Neural cell (in vitro differentiated cells): ENCODE data around the gene TAF11L2.
A peak's percentile ranks its signal among the peaks of the same experiment; 100 is the strongest.

Experiments
- EP300 ChIP-seq: fragments of 450-650 bp; conservative IDR thresholded peaks from 2 replicates; pipeline ENCODE4 v1.6.1; 2014; ENCODE audit warnings: antibody characterized with exemption, mild to moderate bottlenecking, moderate library complexity; ENCODE audit not compliant: poor library complexity, severe bottlenecking
- EZH2 ChIP-seq: fragments of 200-600, 300-800 bp; shearing (Covaris generic), sonication (generic); IDR thresholded peaks from 2 replicates; pipeline ENCODE4 v1.6.1; 2014; ENCODE audit warnings: antibody characterized with exemption, low read length, borderline replicate concordance, mild to moderate bottlenecking; ENCODE audit not compliant: insufficient read depth, poor library complexity, severe bottlenecking
- MXI1 ChIP-seq: fragments of 450-650 bp; conservative IDR thresholded peaks from 2 replicates; pipeline ENCODE4 v1.6.1; 2014; ENCODE audit warnings: antibody characterized with exemption, mild to moderate bottlenecking; ENCODE audit not compliant: poor library complexity, severe bottlenecking
- POLR2AphosphoS5 ChIP-seq: IDR thresholded peaks from 2 replicates; pipeline ENCODE4 v1.6.1; 2012
- RAD21 ChIP-seq: fragments of 450-650 bp; conservative IDR thresholded peaks from 2 replicates; pipeline ENCODE4 v1.6.1; 2014; ENCODE audit warnings: antibody characterized with exemption, mild to moderate bottlenecking, moderate library complexity
- TAF1 ChIP-seq: IDR thresholded peaks from 2 replicates; pipeline ENCODE4 v1.6.1; 2012; ENCODE audit warnings: low read depth
- TF ChIP-seq, protein P1 (sequence below): fragments of 450-650 bp; IDR thresholded peaks from 2 replicates; pipeline ENCODE4 v1.5.1; 2014; ENCODE audit warnings: antibody characterized with exemption, mild to moderate bottlenecking, moderate library complexity; ENCODE audit not compliant: poor library complexity, severe bottlenecking
- TF ChIP-seq, protein P2 (sequence below): IDR thresholded peaks from 2 replicates; pipeline ENCODE4 v1.6.1; 2012; ENCODE audit warnings: borderline replicate concordance

DNA sequence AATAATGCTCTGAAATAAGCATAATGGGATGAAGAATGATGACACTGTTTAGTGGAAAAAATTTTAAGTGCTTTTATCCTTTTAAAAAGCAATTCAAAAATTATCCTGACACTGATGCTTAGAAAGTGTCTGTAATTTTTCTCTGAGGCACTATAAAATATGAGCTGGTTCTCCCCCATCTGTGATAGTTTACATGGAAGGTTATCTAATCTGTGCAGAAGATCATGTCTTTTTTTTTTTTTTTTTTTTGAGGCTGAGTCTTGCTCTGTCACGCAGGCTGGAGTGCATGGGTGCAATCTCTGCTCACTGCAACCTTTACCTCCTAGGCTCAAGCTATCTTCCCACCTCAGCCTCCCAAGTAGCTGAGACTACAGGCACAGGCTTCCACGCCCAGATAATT is 15.2 kb upstream of the TAF11L2 start:
- TF ChIP-seq, protein P1, sequence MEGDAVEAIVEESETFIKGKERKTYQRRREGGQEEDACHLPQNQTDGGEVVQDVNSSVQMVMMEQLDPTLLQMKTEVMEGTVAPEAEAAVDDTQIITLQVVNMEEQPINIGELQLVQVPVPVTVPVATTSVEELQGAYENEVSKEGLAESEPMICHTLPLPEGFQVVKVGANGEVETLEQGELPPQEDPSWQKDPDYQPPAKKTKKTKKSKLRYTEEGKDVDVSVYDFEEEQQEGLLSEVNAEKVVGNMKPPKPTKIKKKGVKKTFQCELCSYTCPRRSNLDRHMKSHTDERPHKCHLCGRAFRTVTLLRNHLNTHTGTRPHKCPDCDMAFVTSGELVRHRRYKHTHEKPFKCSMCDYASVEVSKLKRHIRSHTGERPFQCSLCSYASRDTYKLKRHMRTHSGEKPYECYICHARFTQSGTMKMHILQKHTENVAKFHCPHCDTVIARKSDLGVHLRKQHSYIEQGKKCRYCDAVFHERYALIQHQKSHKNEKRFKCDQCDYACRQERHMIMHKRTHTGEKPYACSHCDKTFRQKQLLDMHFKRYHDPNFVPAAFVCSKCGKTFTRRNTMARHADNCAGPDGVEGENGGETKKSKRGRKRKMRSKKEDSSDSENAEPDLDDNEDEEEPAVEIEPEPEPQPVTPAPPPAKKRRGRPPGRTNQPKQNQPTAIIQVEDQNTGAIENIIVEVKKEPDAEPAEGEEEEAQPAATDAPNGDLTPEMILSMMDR: no peak
- no peak for TF ChIP-seq POLR2AphosphoS5
- peak; percentile 25 for TF ChIP-seq EP300
- TF ChIP-seq EZH2: no peak
- no peak for TF ChIP-seq TAF1
- TF ChIP-seq, protein P2, sequence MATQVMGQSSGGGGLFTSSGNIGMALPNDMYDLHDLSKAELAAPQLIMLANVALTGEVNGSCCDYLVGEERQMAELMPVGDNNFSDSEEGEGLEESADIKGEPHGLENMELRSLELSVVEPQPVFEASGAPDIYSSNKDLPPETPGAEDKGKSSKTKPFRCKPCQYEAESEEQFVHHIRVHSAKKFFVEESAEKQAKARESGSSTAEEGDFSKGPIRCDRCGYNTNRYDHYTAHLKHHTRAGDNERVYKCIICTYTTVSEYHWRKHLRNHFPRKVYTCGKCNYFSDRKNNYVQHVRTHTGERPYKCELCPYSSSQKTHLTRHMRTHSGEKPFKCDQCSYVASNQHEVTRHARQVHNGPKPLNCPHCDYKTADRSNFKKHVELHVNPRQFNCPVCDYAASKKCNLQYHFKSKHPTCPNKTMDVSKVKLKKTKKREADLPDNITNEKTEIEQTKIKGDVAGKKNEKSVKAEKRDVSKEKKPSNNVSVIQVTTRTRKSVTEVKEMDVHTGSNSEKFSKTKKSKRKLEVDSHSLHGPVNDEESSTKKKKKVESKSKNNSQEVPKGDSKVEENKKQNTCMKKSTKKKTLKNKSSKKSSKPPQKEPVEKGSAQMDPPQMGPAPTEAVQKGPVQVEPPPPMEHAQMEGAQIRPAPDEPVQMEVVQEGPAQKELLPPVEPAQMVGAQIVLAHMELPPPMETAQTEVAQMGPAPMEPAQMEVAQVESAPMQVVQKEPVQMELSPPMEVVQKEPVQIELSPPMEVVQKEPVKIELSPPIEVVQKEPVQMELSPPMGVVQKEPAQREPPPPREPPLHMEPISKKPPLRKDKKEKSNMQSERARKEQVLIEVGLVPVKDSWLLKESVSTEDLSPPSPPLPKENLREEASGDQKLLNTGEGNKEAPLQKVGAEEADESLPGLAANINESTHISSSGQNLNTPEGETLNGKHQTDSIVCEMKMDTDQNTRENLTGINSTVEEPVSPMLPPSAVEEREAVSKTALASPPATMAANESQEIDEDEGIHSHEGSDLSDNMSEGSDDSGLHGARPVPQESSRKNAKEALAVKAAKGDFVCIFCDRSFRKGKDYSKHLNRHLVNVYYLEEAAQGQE: no peak
- no peak for TF ChIP-seq RAD21
- TF ChIP-seq MXI1: no peak
